ENCODE data around the gene IL20.

The IL20 gene

GRCh38 chr1:206905295-206906164, 40.1 kb downstream of the IL20 start:
- no peak for DNase-seq

- DNase-seq, result no peak
Observed at GRCh38 chr1:206907304-206907991, 42.0 kb downstream of the IL20 start.

- DNase-seq, result no peak
Observed at GRCh38 chr1:206908038-206908437, 42.6 kb downstream of the IL20 start.

- peak; percentile 61 for DNase-seq
Observed at GRCh38 chr1:206909161-206909882, 43.9 kb downstream of the IL20 start.

- no peak for DNase-seq
Observed at GRCh38 chr1:206909883-206910318, 44.5 kb downstream of the IL20 start.

- peak; percentile 76 for DNase-seq
Observed at GRCh38 chr1:206911064-206911663, 45.7 kb downstream of the IL20 start.

- DNase-seq, result peak; percentile 94
Observed at GRCh38 chr1:206912445-206913095, 47.1 kb downstream of the IL20 start.

- DNase-seq, result no peak
Observed at GRCh38 chr1:206913766-206914537, 48.5 kb downstream of the IL20 start.

GRCh38 chr1:206915030-206915735, 49.8 kb downstream of the IL20 start:
- no peak for DNase-seq

- DNase-seq, result no peak
Observed at GRCh38 chr1:206916000-206916709, 50.7 kb downstream of the IL20 start.

- DNase-seq, result no peak
Observed at GRCh38 chr1:206918076-206918475, 52.7 kb downstream of the IL20 start.
